ENCODE measurements around the gene UBAC2.

The UBAC2 gene

DNA sequence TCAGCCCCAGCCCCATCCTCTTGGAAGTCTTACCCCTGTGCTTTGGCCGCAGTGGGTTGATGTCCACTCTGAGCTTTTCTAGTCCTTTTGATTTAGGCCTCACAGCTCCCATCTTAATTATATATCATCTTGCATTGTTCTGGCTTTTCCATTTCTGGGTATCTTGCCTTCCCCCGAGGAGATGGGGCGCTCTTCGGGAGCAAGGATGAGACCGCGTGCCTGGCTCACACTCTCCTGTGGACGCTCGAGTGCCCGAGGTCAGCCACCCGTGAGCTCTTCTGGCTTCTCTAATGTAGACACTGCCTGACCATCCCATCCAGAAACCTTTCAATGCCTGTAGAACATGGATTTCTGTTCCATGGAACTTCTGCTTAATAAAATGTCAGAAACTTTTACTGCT is 160.0 kb downstream of the UBAC2 start:
- DNase-seq (ENCODE audit: low spot score): no peak

DNA sequence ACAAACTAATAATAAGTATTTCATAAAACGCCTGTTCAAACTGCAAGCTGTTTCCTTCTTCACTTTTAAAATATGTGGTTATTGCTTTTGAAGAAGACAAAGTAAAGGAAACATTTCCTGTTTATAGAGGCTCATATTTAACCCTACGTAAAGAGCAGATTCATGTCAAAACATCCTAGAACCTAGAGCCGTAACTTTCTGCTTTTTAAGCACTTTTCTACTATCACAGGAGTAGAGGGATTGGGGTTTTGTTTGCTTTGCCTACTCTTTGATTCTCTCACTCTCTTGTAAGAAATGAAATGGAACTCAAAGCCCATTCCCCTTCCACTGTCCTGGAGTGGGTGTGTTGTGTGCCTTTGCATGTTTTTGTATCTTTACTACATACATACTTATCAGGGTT is 160.5 kb downstream of the UBAC2 start:
- DNase-seq (ENCODE audit: low spot score): no peak

- no peak for DNase-seq (ENCODE audit: low spot score)
Observed at GRCh38 chr13:99362362-99362761, 161.7 kb downstream of the UBAC2 start.

DNA sequence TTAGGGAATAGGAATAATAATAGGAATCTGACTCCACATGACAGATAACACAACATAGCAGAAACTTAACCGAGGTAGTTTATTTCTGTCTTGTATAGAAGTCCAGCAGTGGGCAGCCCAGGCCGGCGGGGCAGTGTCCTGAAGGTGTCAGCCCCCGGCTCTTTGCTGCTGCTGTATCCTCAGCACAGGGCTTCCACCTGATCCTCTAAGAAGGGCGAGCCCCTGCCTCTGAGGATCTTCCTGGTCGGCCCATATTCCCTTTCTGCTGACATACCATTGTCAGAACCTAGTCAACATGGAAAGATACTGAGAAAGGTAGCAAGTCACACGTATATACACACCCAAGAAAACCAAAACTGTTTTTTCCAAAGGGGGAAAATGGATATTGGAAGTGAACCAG is 162.7 kb downstream of the UBAC2 start:
- no peak for DNase-seq (ENCODE audit: low spot score)

- no peak for DNase-seq (ENCODE audit: low spot score)
Observed at GRCh38 chr13:99363949-99364348, 163.3 kb downstream of the UBAC2 start.

DNA sequence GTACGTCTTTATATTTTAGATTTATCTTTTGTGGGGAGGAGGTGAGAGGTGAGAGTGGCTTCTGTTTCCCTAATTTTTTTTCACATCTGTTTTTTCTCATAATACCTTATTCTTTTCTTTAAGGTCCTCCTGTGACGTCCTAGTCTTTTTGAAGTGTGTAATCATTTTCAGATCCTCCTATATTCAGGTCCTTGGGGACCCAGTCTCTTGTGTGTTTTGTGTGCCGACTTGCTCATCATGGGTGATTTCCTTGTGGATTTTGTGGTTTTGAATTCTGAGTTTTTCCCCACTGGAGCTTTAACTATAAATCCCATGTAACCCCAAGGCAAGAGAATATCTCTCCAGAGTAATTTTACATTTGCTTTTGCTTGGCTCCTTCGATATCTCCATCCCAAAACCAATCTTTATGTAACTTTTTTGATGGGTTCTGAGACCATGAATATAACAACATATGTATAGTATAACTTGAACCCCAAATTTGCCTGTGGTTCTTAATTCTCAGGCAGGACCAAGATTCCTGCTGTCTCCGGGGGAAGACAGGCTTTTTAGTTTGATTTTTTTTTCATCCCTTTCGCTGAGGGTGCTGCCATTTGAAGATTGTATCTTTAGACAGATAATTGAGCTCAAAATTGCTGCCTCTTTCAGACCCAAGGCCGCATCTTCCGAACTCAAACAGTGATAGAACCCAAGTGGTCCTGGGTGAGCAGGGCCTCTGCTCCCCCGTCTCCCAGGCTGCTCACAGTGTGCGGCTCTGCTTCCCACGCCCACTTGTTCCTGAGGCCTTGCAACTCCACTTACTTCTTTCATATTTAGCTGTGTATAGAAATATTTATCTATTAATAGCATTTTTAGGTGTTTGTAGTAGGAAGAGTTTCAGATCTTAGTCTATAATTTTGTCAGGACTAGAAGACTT is 165.7 kb downstream of the UBAC2 start:
- DNase-seq (ENCODE audit: low spot score): no peak

DNA sequence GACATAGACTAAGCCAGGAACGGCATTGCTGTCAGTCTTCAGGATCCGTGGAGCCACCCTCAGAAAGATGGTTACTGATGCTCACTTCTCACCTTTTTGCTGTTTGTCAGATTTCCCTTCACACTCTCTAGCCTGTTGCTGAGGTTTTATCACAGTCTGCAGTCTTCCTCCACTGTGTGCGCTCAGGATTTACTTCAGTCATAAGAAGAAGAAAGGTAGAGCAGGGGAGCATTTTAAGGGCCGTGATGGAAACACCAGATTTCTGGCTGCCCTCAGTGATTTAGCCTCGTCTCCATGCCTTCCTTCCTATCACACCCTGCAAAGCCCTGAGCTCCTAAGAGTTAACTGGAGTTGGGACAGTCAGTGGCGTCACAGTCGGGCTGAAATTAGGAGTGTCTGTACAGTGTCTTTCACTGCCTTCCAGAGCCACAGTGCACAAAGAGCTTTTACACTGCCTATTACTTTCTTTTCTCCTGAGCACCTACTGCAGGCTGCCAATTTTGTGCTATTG is 166.5 kb downstream of the UBAC2 start:
- no peak for DNase-seq (ENCODE audit: low spot score)

DNA sequence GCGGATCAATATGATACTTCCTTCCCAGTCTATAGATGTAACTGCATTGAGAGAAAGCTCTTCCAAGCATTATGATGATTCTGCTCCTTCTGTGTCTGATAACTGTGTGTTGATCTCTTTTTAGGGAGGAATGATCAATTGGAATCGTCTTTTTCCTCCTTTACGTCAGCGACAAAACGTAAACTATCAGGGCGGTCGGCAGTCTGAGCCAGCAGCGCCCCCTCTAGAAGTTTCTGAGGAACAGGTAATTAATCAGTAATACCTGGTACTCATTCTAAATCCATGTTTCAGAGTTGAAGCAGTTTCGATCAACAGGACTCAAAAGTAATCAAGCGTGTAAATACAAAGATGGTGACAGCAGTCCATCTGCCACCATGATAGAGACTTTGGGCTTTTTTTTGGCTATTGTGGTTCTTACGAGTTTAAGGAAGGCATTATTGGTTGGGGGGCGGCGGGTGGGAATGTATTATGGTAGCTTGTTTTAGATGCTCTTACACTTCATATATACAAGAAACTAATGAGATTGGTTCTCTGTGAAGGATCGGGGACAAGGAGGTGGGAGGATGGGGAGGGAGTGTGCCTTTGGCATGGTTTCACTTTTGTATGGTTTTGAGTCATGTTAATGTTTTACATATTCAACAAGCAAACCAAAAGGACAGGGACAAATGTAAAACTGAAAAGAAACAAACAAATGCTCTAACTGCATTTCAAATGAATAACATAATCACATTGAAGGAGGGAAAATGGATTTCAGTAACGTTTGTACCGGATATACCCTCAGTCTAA is 167.2 kb downstream of the UBAC2 start:
- DNase-seq (ENCODE audit: low spot score): no peak

DNA sequence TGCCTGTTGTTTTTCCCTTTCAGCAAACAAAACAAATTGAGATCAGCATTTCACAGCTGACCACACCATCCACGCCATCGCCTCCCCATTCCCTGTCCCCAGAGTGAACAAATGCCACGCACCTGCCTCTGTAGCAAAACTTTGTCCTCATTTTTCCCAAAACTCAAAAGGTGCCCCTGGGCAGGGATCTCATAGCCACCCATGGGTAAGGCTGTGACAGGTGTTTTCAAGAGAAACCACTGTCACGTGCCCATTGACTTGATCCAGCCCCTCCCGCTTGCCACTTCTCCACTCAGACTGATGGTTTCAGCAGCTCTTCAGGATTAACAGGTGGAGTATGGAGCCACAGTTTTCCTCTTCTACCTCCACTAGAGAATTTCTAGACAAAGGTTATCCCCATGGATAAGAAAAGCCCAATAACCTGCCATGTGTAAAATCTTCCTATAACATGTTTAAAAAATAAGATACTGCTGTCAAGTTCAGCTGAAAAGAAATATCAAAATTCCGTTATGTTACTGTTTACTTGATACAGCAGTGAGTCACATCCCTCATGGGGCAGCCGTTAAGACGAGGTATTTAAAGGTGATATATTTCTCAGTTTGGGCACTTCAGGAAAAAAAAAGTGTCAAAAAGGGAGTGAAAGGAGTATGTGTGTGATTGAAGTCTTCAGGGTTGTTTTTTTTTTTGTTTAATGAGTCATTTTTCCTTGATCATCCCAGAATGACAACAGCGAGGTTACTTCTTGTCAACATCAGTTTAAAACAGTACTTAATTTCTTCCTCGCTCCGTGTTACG is 170.0 kb downstream of the UBAC2 start:
- no peak for DNase-seq (ENCODE audit: low spot score)

DNA sequence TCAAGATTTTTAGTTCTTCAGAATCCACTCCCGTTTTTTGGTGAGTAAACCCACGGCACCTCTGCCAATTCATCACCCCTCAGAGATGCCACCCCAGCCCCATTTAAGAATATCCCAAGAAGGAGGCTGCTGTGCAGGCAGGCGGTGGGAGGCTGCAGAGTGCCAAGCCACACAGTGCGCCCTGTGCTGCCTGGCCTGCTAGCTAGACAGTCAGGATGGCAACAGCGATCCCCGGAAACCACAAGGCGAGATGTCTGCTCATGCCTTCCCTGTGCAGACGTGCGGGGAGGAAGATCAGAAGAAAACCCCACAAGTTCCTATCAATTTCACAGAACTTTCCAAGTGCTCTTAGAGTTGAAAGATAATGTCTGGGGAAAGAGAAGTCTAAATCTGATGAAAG is 171.3 kb downstream of the UBAC2 start:
- DNase-seq (ENCODE audit: low spot score): no peak

DNA sequence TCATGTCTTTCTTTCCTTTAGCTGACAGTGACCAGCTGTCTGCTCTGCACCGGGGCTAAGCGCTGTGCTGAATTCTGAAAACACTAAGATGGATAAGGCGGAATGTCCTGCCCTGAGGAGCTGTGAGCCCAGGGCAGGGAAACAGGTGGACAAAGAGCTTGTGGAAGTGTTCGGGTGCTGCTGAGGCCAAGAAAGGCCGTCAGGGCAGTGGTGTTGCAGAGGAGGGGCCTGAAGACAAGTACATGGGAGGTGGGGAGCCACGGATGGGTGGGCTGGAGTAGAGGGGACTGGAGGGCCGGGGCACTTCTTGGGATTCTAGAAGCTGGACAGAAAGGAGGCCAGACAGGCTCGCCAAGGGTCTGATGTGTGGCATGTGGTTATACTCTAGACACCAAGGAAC is 172.8 kb downstream of the UBAC2 start:
- DNase-seq (ENCODE audit: low spot score): no peak

DNA sequence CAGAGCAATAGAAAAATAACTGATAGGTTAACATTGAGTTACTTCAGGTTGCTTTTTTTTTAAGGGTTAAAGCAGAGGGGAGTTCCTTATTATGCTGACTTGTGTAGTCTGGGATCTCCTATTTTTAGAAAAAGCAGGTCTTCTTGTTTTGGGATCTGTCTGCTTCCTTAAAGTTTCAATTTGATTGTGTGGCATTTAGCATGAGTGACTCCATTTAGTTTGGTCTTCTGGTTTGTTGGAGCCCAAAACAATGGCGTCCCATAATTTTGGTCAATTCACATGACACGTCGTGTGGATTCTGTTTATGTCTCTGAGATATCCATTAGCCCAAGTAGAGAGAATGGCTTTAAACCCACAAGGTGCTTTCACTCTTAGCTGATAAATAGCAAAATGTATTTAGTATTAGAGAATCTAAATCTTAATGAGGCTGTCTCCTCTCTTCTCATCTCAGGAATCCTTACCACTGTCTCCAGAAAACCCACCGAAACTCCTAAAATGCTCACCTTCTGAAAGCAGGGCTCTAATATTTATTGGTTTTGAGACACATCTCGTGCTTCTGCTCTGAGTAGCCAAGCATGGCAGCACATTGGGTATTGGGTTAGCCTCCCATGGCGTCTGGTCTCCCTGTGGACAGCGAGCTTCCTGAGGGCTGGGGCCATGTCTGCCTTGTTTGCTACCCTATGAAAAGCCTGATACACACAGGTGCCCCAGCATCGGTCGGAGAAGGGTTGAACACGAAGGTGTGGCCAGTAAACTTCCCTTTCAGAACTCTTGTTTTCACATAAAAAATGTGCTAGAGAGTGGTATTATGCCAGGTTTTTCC is 173.7 kb downstream of the UBAC2 start:
- no peak for DNase-seq (ENCODE audit: low spot score)

DNA sequence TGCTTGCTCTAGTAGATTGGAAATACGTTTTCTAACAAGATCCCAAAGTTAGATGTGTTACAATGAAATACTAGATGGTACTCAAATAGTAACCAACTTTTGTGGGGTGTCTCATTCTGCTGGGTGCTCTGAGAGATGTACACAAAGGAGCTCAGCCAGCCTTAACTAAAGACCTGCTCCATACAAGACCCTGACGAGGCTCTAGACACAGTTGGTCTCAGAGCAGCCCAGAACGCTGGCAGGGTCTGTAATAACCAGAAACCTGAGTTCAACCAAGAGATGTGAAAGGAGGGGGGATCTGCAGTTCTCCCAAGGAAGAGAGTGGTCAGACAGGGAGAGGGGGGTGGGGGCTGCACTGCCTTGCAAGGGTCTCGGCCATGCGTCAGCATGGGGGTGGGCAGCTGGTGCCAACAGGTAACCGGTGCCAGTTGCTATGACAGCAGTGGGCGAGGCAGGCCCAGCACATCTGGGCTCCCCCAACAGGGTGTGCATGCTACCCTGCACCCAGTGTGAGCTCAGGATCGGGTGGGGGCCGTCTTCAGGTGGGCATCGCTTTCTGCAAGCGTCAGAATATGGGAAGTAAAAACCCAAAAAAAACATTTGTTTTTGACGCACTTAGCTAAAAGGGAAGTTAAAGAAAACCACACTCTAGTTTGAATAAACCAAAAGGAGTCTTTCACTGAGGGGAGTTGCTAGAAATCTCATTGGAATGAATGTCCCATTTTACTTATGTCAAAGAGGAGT is 174.5 kb downstream of the UBAC2 start:
- DNase-seq (ENCODE audit: low spot score): no peak

- DNase-seq (ENCODE audit: low spot score): no peak
Observed at GRCh38 chr13:99375738-99376080, 175.1 kb downstream of the UBAC2 start.

GRCh38 chr13:99376132-99376531 is 175.5 kb downstream of the UBAC2 start:
- DNase-seq (ENCODE audit: low spot score): no peak

- DNase-seq (ENCODE audit: low spot score): no peak
Observed at GRCh38 chr13:99376924-99377323, 176.3 kb downstream of the UBAC2 start.

DNA sequence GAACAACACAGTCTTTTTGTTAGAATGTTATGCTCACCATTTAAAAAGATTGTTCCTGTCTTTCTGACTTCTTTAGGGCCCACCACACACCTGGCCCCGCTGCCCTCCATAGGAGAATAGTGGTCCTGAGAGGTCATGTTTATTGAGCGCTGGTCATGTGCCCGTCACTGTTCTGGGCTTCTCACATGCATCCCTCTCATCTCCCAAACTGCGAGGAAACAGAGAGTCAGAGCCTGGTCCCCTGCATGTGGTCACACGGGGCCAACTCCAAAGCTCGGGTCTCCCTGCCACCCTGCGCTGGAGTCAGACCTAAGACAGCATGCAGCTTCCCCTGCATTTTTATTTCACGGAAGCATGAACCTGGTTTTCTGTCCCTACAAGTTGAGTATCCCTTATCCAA is 177.0 kb downstream of the UBAC2 start:
- DNase-seq (ENCODE audit: low spot score): no peak

DNA sequence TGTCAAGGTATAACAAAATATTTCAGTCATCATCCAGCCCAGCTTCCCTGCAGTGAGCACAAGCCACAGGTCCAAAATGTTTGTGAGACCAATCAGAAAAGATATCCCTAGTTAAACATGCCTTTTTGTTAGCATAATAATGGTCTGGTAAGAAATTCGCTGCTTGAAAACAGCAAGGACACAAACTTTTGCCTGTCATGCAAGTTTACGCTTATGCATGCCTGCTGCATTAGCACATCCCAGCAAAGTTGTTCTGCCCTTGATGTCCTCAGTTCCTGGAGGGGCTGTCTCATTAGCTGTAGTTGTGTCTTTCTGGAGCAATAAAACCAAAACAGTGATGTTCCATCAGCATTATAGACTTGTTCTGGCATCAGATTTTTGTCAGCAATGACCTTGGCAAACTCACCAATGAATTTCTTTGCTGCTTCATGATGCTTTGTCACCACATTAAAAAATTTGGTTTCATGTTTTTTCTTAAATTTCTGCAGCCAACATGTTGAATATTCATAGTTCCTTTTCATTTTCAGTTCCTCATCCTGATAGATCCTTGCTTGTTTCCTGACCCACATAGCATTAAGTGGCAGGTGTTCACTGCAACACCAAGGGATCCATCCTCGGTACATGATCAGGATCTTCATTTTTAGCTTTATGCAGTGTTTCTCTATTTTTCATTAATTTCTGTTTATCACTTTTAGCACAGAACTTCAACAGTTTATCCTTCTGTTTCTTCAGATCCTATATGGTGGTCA is 178.5 kb downstream of the UBAC2 start:
- DNase-seq (ENCODE audit: low spot score): no peak

DNA sequence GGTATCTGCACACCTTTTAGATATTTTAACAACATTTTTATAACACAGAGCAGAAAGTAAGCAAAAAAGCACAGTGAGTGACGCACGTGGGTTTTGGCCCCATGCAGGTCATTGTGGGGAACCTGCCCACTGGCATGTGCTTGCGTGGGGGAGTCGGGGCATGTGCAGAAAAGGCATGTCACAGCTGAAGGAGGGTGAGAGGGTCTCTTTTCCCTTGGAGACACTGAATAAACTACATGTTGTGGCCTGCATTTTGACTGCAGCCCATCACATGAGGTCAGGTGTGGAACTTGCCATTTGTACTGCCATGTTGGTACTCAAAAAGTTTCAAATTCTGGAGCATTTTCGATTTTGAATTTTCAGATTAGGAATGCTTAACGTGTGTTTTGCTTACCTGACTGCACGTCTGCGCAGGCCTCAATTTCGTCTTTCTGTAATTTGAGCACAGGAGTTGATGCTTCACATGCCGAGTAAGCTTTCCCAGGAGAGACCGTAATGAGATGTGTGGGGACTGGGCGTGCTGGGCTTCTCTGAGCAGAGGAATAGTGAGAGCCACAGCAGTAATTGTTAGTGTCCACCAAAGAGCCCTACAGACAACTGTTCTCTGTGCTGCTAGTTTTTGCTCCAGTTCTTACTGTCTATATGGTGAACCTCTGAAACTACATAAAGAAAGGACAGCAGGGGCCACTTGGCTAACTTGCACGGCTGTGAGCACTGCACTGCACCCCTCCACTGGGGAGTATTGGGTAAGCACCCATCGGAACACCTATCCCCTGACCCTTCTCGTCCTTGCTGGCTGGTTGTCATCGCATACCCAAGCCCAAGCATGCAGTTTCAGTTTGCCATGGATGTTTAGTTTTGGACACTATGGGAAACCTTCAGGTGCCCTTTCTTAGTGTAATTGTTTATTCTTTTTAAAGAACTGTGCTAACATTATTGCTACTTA is 179.5 kb downstream of the UBAC2 start:
- no peak for DNase-seq (ENCODE audit: low spot score)

Data from D341Med (cell line).